HEK293T (cell line): ENCODE results near the gene SLC2A5.

ENCODE experiments used
- CTCF ChIA-PET: fragments of 350-600 bp; formaldehyde crosslinking; extraction: SDS; loops from one replicate; lab custom pipeline; 2021; ENCODE audit warnings: antibody characterized with exemption, inconsistent platforms; lab: Yijun Ruan, JAX
- POLR2A ChIA-PET: fragments of 350-600 bp; formaldehyde crosslinking; extraction: SDS; loops from one replicate; lab custom pipeline; 2020; ENCODE audit warnings: antibody characterized with exemption, inconsistent platforms; lab: Yijun Ruan, JAX
- DNase-seq: peaks from one replicate; pipeline ENCODE4 v3.0.0; 2012; ENCODE audit warnings: mixed read lengths; ENCODE audit errors: extremely low spot score
- ARNT ChIP-seq: fragments of 450-650 bp; IDR thresholded peaks from 2 replicates; pipeline ENCODE4 v1.6.1; 2017; ENCODE audit warnings: mild to moderate bottlenecking
- BHLHE40 ChIP-seq: fragments of 450-650 bp; IDR thresholded peaks from 2 replicates; pipeline ENCODE4 v1.6.1; 2016; ENCODE audit warnings: mild to moderate bottlenecking, moderate library complexity, borderline replicate concordance
- CTBP1 ChIP-seq: fragments of 450-650 bp; IDR thresholded peaks from 2 replicates; pipeline ENCODE4 v1.6.1; 2016; ENCODE audit warnings: borderline replicate concordance
- ELF4 ChIP-seq: fragments of 450-650 bp; IDR thresholded peaks from 2 replicates; pipeline ENCODE4 v1.6.1; 2017; ENCODE audit warnings: antibody characterized with exemption
- FOXA1 ChIP-seq: fragments of 450-650 bp; IDR thresholded peaks from 2 replicates; pipeline ENCODE4 v1.6.1; 2016; ENCODE audit warnings: mild to moderate bottlenecking
- FOXK2 ChIP-seq: fragments of 450-650 bp; IDR thresholded peaks from 2 replicates; pipeline ENCODE4 v1.6.1; 2016; ENCODE audit warnings: mild to moderate bottlenecking
- FOXM1 ChIP-seq: fragments of 450-650 bp; IDR thresholded peaks from 2 replicates; pipeline ENCODE4 v1.6.1; 2017; ENCODE audit warnings: mild to moderate bottlenecking, borderline replicate concordance
- HDGF ChIP-seq: fragments of 450-650 bp; IDR thresholded peaks from 2 replicates; pipeline ENCODE4 v1.6.1; 2017; ENCODE audit warnings: antibody characterized with exemption, borderline replicate concordance
- L3MBTL2 ChIP-seq: fragments of 450-650 bp; conservative IDR thresholded peaks from 2 replicates; pipeline ENCODE4 v1.6.1; 2016; ENCODE audit warnings: mild to moderate bottlenecking
- LEF1 ChIP-seq: fragments of 450-650 bp; IDR thresholded peaks from 2 replicates; pipeline ENCODE4 v1.6.1; 2017; ENCODE audit warnings: mild to moderate bottlenecking, borderline replicate concordance
- NFRKB ChIP-seq: fragments of 450-650 bp; IDR thresholded peaks from 2 replicates; pipeline ENCODE4 v1.6.1; 2016; ENCODE audit warnings: mild to moderate bottlenecking, moderate library complexity
- PKNOX1 ChIP-seq: fragments of 450-650 bp; IDR thresholded peaks from 2 replicates; pipeline ENCODE4 v1.6.1; 2016
- SP1 ChIP-seq: fragments of 450-650 bp; IDR thresholded peaks from 2 replicates; pipeline ENCODE4 v1.6.1; 2017
- SUZ12 ChIP-seq: fragments of 450-650 bp; IDR thresholded peaks from 2 replicates; pipeline ENCODE4 v1.6.1; 2016; ENCODE audit warnings: mild to moderate bottlenecking
- TARDBP ChIP-seq: fragments of 450-650 bp; IDR thresholded peaks from 2 replicates; pipeline ENCODE4 v1.6.1; 2016
- ZNF384 ChIP-seq: fragments of 450-650 bp; IDR thresholded peaks from 2 replicates; pipeline ENCODE4 v1.6.1; 2016

SLC2A5 gene

GRCh38 chr1:9040659-9041030 is 28.8 kb downstream of the SLC2A5 start:
- DNase-seq, result no peak
- POLR2A ChIA-PET, result no interaction called here
- CTCF ChIA-PET, result no interaction called here
- TF ChIP-seq FOXA1 (no peak), HDGF (no peak), ARNT (no peak), FOXM1 (no peak), NFRKB (no peak), SP1 (no peak), L3MBTL2 (no peak), ZNF384 (no peak), BHLHE40 (no peak), FOXK2 (no peak), CTBP1 (no peak)

DNA sequence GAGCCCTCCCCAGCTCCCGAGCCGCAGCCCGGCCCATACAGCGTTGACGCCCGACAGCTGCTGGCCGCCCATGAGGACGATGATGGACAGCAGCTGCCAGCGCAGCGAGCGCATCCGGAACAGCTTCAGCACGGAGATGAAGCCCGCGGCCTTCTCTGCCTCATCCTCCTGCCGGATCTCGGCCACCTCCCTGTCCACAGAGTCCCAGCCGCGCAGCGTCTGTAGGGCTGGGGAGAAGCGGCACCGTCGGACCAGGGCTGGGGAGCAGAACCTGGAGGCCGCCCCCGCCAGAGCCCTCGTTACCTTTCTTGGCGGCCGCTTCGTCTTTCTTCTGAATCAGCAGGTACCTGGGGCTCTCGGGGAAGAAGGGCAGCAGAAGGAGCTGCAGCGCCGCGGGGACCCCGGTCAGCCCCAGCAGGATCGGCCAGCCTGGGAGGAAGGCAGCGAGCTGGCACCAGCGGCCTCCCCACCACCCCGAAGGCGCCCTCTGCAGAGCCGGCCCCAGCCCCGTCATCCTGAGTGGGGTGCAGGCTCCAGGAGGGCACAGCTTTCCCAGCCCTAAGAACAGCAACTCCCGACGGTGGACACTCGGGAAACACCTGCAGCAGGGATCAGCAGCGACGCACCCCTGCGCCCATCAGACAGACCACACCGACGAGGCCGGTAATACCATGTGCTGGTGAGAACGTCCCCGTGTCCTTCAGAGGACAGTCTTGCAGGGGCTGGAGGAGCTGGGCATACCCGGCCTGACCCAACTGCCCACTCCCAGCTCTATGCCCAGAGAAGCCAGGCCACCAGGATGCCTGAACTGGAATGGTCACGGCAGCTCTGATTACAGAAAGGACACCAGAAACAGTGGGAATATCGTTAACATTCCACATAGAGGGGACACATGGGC is 29.4 kb downstream of the SLC2A5 start:
- no peak for DNase-seq
- TF ChIP-seq FOXA1 (no peak), TARDBP (no peak), FOXK2 (no peak), HDGF (no peak), FOXM1 (no peak), LEF1 (no peak), NFRKB (no peak), CTBP1 (no peak), SP1 (no peak), PKNOX1 (no peak), L3MBTL2 (no peak), ARNT (no peak), ELF4 (no peak), SUZ12 (no peak), BHLHE40 (no peak), ZNF384 (no peak)
- ChIA-PET CTCF (no interaction called here), POLR2A (no interaction called here)

GRCh38 chr1:9038881-9039760 is 30.3 kb downstream of the SLC2A5 start:
- POLR2A ChIA-PET, result no interaction called here
- CTCF ChIA-PET, result no interaction called here

DNA sequence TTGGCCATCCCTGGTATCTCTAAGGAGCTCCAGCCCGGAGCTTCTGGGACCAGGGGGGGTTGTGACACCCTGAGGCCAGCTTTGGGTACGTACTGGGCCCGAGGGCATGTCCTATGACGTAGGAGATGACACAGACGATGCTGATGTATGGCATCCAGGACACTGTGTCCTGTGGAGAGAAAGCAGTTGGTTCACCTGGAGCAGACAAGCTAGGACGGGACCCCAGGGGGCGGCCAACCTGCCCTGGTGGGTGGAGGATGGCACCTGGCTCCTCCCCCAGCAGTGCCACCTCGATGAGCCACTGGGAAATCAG is 31.1 kb downstream of the SLC2A5 start:
- POLR2A ChIA-PET, result interaction anchor here (0.9 kb wide), 1 partner anchor 19 kb away, joined by 3 read pairs; no protein-coding TSS in a partner anchor

More at GRCh38 chr1:9038881-9039760, 30.3 kb downstream of the SLC2A5 start:
- no peak for DNase-seq
- no peak for TF ChIP-seq ZNF384
- TF ChIP-seq SP1, result no peak
- no peak for TF ChIP-seq CTBP1
- TF ChIP-seq LEF1, result no peak
- TF ChIP-seq FOXK2, result no peak
- no peak for TF ChIP-seq FOXA1
- TF ChIP-seq ARNT, result no peak
- TF ChIP-seq PKNOX1, result no peak
- TF ChIP-seq HDGF, result no peak
- TF ChIP-seq SUZ12, result no peak
- TF ChIP-seq FOXM1, result no peak
- no peak for TF ChIP-seq ELF4
- TF ChIP-seq L3MBTL2, result no peak
- TF ChIP-seq TARDBP, result no peak
- TF ChIP-seq NFRKB, result no peak
- no peak for TF ChIP-seq BHLHE40

GRCh38 chr1:9037476-9038337 is 31.7 kb downstream of the SLC2A5 start:
- no peak for TF ChIP-seq L3MBTL2
- TF ChIP-seq LEF1, result no peak
- no peak for TF ChIP-seq ELF4
- no peak for TF ChIP-seq SP1
- TF ChIP-seq ZNF384, result no peak
- TF ChIP-seq TARDBP, result no peak
- no peak for TF ChIP-seq SUZ12
- TF ChIP-seq BHLHE40, result no peak
- no peak for TF ChIP-seq FOXK2
- no peak for TF ChIP-seq FOXM1
- no peak for TF ChIP-seq NFRKB
- TF ChIP-seq PKNOX1, result no peak
- ChIA-PET POLR2A (interaction anchor here (0.9 kb wide), 1 partner anchor 19 kb away, joined by 3 read pairs; no protein-coding TSS in a partner anchor), CTCF (no interaction called here)
- DNase-seq, result no peak

More for the DNA sequence above, 31.1 kb downstream of the SLC2A5 start:
- no peak for DNase-seq
- no peak for TF ChIP-seq FOXM1
- TF ChIP-seq TARDBP, result no peak
- CTCF ChIA-PET, result no interaction called here
